Prostate gland (tissue), 2 donors: Measurements from ENCODE around the gene NFKB1.

Experiments used
- POLR2A ChIP-seq: fragments of 450-650 bp; IDR thresholded peaks from one replicate; pipeline ENCODE4 v1.6.1; 2016; ENCODE audit warnings: antibody characterized with exemption, mild to moderate bottlenecking
- POLR2AphosphoS5 ChIP-seq: sonication (generic); formaldehyde crosslinking; IDR thresholded peaks from one replicate; pipeline ENCODE4 v1.6.1; 2017; ENCODE audit warnings: antibody characterized with exemption
- TF ChIP-seq, protein P1 (sequence below), 4 experiments: fragments of 200-600 bp in 2 of 4; fragments of 450-650 bp in 2 of 4; sonication (generic) in 2 of 4; IDR thresholded peaks; 1 replicate in 3 of 4; 2 replicates in 1 of 4; pipeline ENCODE4 v1.5.1; 2016 to 2019; ENCODE audit warnings: antibody characterized with exemption in 4 of 4, mild to moderate bottlenecking in 2 of 4, moderate library complexity in 2 of 4

DNA sequence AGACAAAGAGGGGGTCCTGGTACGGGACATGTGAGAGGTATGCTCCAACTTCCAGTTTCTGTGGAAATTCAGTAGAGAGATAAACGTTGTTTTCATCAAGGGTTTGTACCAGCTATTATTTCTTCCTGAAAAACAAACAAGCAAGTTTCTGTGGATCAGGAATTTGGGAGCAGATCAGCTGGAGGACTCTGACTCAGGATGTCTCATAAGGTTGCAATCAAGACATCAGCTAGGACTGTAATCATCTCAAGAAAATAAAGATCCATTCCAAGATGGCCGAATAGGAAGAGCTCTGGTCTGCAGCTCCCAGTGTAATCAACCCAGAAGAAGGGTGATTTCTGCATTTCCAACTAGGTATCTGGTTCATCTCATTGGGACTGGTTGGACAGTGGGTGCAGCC, 23.5 kb upstream of the NFKB1 start:
- TF ChIP-seq, protein P1, sequence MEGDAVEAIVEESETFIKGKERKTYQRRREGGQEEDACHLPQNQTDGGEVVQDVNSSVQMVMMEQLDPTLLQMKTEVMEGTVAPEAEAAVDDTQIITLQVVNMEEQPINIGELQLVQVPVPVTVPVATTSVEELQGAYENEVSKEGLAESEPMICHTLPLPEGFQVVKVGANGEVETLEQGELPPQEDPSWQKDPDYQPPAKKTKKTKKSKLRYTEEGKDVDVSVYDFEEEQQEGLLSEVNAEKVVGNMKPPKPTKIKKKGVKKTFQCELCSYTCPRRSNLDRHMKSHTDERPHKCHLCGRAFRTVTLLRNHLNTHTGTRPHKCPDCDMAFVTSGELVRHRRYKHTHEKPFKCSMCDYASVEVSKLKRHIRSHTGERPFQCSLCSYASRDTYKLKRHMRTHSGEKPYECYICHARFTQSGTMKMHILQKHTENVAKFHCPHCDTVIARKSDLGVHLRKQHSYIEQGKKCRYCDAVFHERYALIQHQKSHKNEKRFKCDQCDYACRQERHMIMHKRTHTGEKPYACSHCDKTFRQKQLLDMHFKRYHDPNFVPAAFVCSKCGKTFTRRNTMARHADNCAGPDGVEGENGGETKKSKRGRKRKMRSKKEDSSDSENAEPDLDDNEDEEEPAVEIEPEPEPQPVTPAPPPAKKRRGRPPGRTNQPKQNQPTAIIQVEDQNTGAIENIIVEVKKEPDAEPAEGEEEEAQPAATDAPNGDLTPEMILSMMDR (IDR thresholded peaks at IDR 0.05) = no peak
- TF ChIP-seq POLR2AphosphoS5 (no peak), POLR2A (no peak)
